Lower leg skin (tissue), 4 donors: ENCODE data around the gene NTM. TPM values are rescaled to one million over a fixed set of nuclear protein-coding genes. Genes with fewer than 3 reads are reported as not detected.

Experiments used
- DNase-seq, 2 donors: peaks; one replicate each; pipeline ENCODE4 v3.0.0-alpha.2; 2019; ENCODE audit warnings: low spot score in 2 of 2
- H3K4me3 ChIP-seq: fragments of 200-600 bp; sonication (generic); 2 replicates; pipeline ENCODE4 v1.5.1; 2017; ENCODE audit warnings: mild to moderate bottlenecking, low read depth; ENCODE audit not compliant: poor library complexity, severe bottlenecking
- CTCF ChIP-seq, 3 donors: fragments of 450-650 bp; IDR thresholded peaks; one replicate each; pipeline ENCODE4 v1.5.1; 2016; ENCODE audit warnings: antibody characterized with exemption in 3 of 3, mild to moderate bottlenecking in 3 of 3, moderate library complexity in 2 of 3
- POLR2A ChIP-seq, 2 donors: fragments of 450-650 bp; IDR thresholded peaks; one replicate each; pipeline ENCODE4 v1.6.1; 2016 to 2017; ENCODE audit warnings: antibody characterized with exemption in 2 of 2, mild to moderate bottlenecking in 1 of 2, moderate library complexity in 1 of 2
- WGBS, 2 donors: methylation state at CpG; one replicate each; pipeline ENCODE4 v1.1.5; 2018; 5-methylcytosine and 5-hydroxymethylcytosine counted together
- intact Hi-C: fragments of 100-400 bp; cut with DNase I; formaldehyde crosslinking; loops from one replicate; pipeline ENCODE4 v1.15.0; 2023; ENCODE audit warnings: low total_unique reads
- total RNA-seq, 4 donors: library from RNA; depleted of rRNA; stranded (reverse); fragments of >200 nt; gene quantifications; one replicate each; pipeline ENCODE4 v1.1.0, GENCODE V29; 2016

NTM gene
- total RNA-seq, 4 donors from 2014 or later = 2.8 to 5.7 (median 4.9) TPM

DNA sequence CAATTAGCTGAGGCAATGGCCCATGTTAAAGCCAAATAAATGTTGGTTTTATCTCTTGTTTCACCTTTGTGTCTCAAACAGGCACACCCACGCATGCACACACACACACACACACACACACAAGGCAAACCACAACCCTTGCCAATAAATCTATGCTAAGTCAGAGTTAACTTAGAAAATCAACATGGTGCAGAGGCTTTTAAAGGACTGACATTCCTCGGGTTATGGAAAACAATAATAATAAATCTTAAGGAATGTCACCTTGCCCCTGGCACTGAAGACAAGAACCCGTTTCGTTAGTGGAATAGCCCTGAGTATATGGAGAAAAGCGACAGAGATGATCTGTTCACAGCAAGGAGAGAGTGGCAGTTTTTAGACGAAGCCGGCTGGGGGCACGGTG lies 326.3 kb downstream of the NTM start:
- WGBS, 2 donors = 43 to 67% methylated on average over 8 of the region's 8 CpGs
- TF ChIP-seq POLR2A (IDR thresholded peaks at IDR 0.05) = no peak
- TF ChIP-seq CTCF (IDR thresholded peaks at IDR 0.05) = no peak
- H3K4me3 ChIP-seq = no peak overlapping the region
- intact Hi-C loops = no loop called here
- DNase-seq = no peak

GRCh38 chr11:131703311-131703710 lies 332.9 kb downstream of the NTM start:
- intact Hi-C loops = no loop called here
- TF ChIP-seq CTCF (IDR thresholded peaks at IDR 0.05) = no peak
- no peak for TF ChIP-seq POLR2A (IDR thresholded peaks at IDR 0.05)
- no peak overlapping the region for H3K4me3 ChIP-seq
- DNase-seq = no peak
- 0 to 22% methylated on average over 1 of the region's 1 CpG for WGBS, 2 donors

DNA sequence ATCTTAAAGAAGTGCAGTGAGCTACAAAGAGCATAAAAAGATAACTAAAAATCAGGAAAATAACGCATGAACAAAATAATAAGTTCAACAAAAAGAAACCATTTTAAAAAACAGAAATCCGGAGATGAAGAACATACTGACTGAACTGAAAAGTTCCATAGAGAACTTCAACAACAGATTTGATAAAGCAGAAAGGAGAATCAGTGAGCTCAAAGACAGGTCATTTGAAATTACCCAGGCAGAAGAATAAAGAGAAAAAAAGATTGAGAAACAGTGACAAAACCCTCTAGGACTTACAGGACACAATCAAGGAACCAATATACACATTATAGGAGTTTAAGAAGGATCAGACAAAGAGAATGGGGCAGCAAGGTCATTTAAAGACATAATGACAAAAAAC lies 334.3 kb downstream of the NTM start:
- no peak for DNase-seq
- no peak for TF ChIP-seq CTCF (IDR thresholded peaks at IDR 0.05)
- no peak for TF ChIP-seq POLR2A (IDR thresholded peaks at IDR 0.05)
- no peak overlapping the region for H3K4me3 ChIP-seq
- intact Hi-C loops = no loop called here
- WGBS, 2 donors = 92 to 95% methylated on average over 2 of the region's 2 CpGs

- TF ChIP-seq CTCF (IDR thresholded peaks at IDR 0.05) = no peak
- TF ChIP-seq POLR2A (IDR thresholded peaks at IDR 0.05) = no peak
- 89 to 93% methylated on average over 2 of the region's 2 CpGs for WGBS, 2 donors
- intact Hi-C loops = no loop called here
- DNase-seq = no peak
- H3K4me3 ChIP-seq = no peak overlapping the region
These were observed 340.1 kb downstream of the NTM start for GRCh38 chr11:131710511-131710910.

- TF ChIP-seq POLR2A (IDR thresholded peaks at IDR 0.05) = no peak
- TF ChIP-seq CTCF (IDR thresholded peaks at IDR 0.05) = no peak
- intact Hi-C loops = no loop called here
- no peak overlapping the region for H3K4me3 ChIP-seq
- no peak for DNase-seq
- 85 to 89% methylated on average over 5 of the region's 5 CpGs for WGBS, 2 donors
These were observed 342.5 kb downstream of the NTM start for GRCh38 chr11:131712897-131713296.

DNA sequence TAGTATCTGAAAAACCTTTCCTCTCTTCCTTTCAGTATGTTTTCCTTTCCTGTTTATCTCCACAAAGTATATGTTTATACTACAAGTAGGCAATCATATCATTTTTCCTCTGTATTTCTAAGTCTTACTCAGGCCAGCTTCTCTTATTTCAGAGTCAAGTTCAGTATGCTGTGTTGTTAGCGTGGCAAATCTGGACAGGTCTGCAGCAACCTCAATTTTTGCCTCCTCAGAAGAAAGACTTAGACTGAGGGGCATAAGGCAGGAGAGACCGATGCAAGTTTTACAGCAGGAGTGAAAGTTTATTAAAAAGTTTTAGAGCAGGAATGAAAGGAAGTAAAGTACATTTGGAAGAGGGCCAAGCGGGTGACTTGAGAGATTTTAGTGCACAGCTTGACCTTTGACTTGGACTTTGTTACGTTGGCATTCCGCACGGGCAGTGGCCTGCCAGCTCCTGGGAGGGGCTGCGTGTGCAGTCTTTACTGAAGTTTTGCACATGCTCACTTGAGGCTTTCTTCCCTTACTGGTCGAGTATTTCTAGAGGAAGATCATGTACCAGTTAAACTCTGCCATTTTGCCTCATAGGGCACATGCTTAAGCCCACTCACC lies 343.2 kb downstream of the NTM start:
- no peak for DNase-seq
- H3K4me3 ChIP-seq = no peak overlapping the region
- TF ChIP-seq CTCF (IDR thresholded peaks at IDR 0.05) (no peak), POLR2A (IDR thresholded peaks at IDR 0.05) (no peak)
- intact Hi-C loops = no loop called here
- 87 to 90% methylated on average over 8 of the region's 8 CpGs for WGBS, 2 donors
